HG02571 (cell line): ENCODE results near the gene PA2G4.
"Not testable (repeated sequence)": the region's sequence is repeated elsewhere in the genome, so short reads cannot be mapped to it uniquely, and the experiment has no call there.

ENCODE experiments used
- ATAC-seq: cut with Tn5 transposase; IDR thresholded peaks from one replicate; pipeline ENCODE4 v1.9.1; 2021; ENCODE audit warnings: mild to moderate bottlenecking, moderate library complexity; ENCODE audit not compliant: unreplicated experiment

The PA2G4 gene

DNA sequence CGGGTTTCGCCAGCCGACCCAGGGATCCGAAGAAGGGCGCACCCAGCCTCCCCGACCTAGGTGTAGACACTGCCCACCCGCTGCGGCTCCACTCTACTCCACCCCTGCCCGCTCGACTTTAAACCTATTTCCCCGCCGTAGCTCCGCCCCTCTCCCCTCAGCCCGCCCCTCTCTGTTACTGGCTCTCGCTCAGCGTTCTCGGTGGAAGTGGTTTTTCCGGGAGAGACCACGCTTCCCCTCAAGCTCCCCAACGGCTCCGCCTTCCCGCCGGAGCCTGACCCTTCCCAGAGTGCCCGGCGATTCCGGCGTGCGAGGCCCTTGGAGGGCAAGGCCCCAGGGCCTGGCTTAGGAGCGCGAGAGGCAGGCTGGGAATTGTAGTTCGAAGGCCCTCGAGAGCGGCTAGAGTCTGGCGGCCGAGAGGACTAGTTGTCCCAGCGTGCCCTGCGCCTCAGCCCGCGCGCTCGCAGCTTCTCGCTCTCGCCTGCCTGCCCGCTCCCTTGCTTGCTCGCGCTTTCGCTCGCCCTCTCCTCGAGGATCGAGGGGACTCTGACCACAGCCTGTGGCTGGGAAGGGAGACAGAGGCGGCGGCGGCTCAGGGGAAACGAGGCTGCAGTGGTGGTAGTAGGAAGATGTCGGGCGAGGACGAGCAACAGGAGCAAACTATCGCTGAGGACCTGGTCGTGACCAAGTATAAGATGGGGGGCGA, at the start of gene PA2G4:
PA2G4 (plus strand) TSS at position 451 of the 706 bp plus-strand sequence; CDS start at position 630, 179 bp downstream.
- peak; percentile 95 for ATAC-seq

DNA sequence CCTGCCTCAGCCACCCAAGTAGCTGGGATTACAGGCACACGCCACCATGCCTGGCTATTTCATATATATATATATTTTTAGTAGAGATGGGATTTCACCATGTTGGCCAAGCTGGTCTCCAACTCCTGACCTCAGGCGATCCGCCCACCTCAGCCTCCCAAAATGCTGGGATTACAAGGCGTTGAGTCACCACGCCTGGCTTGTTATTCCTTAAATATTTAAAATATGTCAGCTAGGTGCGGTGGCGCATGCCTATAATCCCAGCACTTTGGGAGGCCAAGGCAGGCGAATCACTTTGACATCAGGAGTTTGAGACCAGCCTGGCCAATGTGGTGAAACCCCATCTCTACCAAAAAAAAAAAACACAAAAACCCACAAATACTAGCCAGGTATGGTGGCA, 44.4 kb upstream of the PA2G4 start:
- ATAC-seq: not testable (repeated sequence)

GRCh38 chr12:56061982-56062381, 42.4 kb upstream of the PA2G4 start:
- ATAC-seq: no peak

DNA sequence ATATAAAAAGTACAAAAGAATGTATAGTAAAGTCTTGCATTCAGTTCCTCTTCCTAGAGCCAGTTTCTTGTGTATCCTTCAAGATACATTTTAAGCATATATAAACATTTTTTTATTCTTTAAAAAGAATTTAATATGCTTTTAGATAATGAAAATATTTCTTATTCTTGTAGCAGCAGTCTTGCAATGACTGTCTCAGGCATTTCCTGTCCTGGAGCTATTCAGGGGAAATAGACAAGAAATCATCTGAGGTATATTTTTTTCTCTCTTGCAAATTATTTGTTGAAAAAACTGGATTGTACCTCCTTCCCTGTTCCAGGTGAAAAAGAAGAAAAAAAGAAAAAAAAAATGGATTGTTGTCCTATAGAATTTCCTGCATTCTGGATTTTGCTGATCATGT, 41.4 kb upstream of the PA2G4 start:
- no peak for ATAC-seq

- ATAC-seq: no peak
Observed at GRCh38 chr12:56071648-56072047, 32.7 kb upstream of the PA2G4 start.

- no peak for ATAC-seq
Observed at GRCh38 chr12:56074396-56074795, 30.0 kb upstream of the PA2G4 start.

DNA sequence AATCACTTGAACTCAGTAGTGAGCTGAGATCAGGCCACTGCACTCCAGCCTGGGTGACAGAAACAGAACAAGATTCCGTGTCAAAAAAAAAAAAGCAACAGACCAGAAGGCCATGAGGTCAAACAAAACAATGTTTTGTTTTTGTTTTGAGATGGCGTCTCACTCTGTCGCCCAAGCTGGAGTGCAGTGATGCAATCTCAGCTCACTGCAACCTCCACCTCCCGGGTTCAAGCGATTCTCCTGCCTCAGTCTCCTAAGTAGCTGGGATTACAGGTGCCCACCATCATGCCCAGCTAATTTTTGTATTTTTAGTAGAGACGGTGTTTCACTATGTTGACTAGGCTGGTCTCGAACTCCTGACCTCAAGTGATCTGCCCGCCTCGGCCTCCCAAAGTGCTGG, 26.4 kb upstream of the PA2G4 start:
- ATAC-seq: not testable (repeated sequence)

DNA sequence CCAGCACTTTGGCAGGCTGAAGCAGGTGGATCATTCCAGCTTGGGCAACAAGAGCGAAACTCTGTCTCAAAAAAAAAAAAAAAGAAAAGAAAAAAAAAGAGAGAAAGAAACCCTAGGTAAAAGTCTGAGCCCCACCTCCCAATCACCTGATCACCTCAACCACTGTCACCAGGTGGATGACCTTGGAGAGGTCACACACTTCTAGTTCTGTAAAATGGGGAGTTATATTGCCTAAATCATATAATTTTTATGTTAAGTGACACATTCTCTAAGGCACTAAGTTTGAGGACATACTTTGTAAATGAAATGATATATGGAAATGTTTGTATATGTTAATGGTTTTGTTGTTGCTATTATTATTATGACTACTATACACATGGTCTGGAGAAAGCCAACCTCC, 25.9 kb upstream of the PA2G4 start:
- no peak for ATAC-seq

DNA sequence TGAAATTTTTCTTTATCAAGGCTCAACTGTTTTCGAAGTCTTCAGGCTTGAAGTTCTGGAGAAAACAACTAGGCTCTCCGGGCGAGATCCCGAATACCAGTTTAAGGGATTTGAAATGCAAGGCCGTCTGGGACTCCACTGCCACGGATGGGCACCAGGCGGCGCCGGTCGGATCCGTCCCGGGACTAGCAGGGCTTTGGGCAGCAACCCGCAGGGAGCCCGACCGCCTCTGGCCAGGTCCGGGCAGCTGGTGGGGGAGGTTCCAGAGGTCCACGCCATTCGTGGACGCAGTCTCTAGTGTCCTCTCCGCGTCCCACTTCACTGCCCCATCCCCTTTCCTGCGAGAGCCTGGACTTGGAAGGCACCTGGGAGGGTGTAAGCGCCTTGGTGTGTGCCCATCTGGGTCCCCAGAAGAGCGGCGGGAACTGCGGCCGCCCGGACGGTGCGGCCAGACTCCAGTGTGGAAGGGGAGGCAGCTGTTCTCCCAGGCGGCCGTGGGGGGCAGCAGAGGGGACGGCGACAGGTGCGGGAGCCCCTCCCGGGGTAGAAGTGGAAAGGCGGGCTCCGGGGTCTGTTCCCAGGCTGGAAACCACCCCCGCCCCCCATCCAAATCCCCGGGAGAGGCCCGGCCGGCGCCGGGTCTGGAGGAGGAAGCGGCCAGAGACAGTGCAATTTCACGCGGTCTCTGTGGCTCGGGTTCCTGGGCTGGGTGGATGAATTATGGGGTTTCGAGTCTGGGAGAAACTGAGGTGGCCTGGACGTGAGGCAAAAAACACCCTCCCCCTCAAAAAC, 25.2 kb upstream of the PA2G4 start:
- peak; percentile 66 for ATAC-seq

DNA sequence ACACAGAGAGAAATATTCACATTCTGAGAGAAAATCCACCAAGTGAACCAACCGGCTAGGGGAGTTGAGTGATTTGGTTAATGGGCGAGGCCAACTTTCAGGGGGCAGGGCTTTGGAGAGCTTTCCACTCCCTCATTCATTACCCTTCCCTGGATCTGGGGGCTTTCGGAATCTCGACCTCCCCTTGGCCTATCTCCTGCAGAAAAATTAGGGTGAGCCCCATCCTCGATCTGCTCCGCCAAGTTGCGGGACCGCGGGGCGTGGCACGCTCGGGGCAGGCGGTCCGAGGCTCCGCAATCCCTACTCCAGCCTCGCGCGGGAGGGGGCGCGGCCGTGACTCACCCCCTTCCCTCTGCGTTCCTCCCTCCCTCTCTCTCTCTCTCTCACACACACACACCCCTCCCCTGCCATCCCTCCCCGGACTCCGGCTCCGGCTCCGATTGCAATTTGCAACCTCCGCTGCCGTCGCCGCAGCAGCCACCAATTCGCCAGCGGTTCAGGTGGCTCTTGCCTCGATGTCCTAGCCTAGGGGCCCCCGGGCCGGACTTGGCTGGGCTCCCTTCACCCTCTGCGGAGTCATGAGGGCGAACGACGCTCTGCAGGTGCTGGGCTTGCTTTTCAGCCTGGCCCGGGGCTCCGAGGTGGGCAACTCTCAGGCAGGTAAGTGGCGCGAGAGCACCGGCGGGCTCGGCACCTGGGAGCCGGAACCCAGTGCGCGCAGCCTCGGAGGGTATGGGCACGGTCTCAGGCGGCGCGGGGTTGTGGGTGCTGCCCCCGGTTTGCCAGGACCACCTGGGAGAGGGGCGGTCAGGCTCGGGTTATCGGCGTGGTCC, 24.4 kb upstream of the PA2G4 start, which contains the start of gene ERBB3:
ERBB3 (plus strand) TSS at position 443 of the 833 bp plus-strand sequence; CDS start at position 579, 136 bp downstream.
- no peak for ATAC-seq

GRCh38 chr12:56080556-56081138, 23.7 kb upstream of the PA2G4 start:
- ATAC-seq: no peak

- no peak for ATAC-seq
Observed at GRCh38 chr12:56081393-56082347, 22.7 kb upstream of the PA2G4 start.

DNA sequence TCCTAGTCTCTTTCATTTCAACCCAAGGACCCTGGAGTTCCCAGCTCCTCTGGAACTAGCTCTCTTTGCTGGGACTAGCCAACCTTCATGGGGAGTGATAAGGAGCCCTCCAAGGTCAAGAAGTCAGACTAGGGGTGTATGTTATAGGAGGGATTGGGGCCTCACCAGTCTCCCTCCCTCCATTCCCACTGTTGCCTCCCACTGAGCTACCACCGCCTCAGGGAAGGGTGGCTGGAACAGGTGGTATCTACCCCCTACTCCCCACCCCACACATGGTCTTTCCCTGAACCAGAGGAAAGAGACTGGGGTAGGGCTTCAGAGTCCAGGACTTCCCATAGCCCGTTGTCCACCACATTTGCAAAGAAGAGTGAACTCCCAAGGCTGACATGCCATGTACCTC, 22.0 kb upstream of the PA2G4 start:
- no peak for ATAC-seq

- no peak for ATAC-seq
Observed at GRCh38 chr12:56082967-56083366, 21.4 kb upstream of the PA2G4 start.

- no peak for ATAC-seq
Observed at GRCh38 chr12:56084958-56085543, 19.3 kb upstream of the PA2G4 start.

GRCh38 chr12:56086096-56086495, 18.3 kb upstream of the PA2G4 start:
- no peak for ATAC-seq

DNA sequence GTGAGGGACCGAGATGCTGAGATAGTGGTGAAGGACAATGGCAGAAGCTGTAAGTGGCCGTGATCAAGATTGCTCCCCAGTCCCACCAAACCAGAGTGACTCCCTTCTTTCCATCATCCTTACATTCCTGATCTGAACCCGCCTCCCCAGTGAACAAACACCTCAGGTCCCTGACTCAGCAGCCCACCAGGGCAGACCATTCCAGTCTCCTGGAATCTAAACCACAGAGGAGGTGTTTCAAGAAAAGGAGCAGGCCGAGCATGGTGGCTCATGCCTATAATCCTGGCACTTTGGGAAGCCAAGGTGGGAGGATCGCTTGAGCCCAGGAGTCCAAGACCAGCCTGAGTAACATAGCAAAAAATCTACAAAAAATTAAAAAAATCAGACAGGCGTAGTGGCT, 17.8 kb upstream of the PA2G4 start:
- no peak for ATAC-seq

GRCh38 chr12:56087220-56087619, 17.1 kb upstream of the PA2G4 start:
- no peak for ATAC-seq

DNA sequence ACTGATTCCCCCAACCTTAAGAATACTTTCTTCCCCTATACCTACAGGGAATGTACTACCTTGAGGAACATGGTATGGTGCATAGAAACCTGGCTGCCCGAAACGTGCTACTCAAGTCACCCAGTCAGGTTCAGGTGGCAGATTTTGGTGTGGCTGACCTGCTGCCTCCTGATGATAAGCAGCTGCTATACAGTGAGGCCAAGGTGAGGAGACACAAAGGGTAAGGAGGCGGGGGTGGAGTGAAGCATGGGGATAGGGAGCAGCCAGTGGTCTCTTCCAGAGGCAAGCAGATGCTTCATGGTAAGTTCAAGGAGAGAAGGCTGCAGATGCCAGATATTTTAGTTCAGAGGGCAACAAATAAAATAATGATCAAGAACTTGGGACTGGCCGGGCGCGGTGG, 6.6 kb upstream of the PA2G4 start:
- ATAC-seq: no peak
